C4-2B (cell line): ENCODE data around the gene FBXW2.
A peak's percentile ranks its signal among the peaks of the same experiment; 100 is the strongest.

Experiments used
- ZFX ChIP-seq: fragments of 450-650 bp; IDR thresholded peaks from 2 replicates; pipeline ENCODE4 v1.6.1; 2017
- TF ChIP-seq, protein P1 (sequence below): fragments of 450-650 bp; conservative IDR thresholded peaks from 2 replicates; pipeline ENCODE4 v1.5.1; 2017; ENCODE audit warnings: mild to moderate bottlenecking

DNA sequence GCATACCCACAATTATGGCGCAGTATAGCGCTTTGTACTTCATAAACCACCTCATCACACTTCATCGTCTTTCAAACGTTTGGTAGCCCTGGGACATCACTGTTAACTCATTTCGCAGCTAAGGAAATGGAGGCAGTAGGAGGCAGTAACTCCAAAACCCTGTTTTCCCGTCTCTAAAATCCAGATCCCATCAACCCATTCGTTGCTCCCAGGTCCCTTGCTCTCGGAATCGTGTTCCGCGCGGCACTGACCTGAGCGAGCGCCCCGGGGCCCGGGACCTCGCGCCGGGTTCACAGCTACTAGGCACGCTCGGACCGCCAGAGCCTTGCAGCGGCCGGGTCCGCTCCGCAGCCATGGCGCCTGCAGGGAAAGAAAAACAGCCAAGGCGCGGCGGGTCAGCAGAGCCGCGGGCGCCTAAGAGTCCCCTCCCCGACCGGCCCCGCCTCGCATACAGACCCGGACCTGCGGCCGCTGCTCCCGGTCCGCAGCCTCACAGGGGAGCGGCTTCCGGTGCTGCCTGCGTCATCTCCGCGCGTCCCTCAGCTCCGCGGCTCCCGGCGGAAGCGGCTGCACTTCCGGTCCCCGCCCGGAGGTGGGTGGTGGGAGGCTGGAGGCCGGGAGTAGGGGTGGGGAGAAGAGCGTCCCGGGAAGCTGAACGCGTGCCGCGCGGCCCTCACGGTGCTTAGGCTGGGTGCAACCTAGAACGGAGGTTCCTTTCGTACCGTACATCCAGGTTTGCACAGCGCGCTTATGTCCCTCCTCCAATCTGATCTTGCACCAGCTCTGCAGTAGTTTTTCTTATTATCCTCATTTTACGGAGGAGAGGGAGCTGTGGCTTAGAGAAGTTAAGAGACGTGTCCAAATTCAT is at the start of gene FBXW2:
- TF ChIP-seq, protein P1, sequence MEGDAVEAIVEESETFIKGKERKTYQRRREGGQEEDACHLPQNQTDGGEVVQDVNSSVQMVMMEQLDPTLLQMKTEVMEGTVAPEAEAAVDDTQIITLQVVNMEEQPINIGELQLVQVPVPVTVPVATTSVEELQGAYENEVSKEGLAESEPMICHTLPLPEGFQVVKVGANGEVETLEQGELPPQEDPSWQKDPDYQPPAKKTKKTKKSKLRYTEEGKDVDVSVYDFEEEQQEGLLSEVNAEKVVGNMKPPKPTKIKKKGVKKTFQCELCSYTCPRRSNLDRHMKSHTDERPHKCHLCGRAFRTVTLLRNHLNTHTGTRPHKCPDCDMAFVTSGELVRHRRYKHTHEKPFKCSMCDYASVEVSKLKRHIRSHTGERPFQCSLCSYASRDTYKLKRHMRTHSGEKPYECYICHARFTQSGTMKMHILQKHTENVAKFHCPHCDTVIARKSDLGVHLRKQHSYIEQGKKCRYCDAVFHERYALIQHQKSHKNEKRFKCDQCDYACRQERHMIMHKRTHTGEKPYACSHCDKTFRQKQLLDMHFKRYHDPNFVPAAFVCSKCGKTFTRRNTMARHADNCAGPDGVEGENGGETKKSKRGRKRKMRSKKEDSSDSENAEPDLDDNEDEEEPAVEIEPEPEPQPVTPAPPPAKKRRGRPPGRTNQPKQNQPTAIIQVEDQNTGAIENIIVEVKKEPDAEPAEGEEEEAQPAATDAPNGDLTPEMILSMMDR = no peak
- TF ChIP-seq ZFX = peak; percentile 65
